Measurements from ENCODE around the gene AMBN. TPM values are rescaled to one million over a fixed set of nuclear protein-coding genes. Genes with fewer than 3 reads are reported as not detected.

The AMBN gene
- total and polyA plus RNA-seq, 2 experiments from 2014 or later, result not detected

- Histone ChIP-seq H3K4me2 (no peak overlapping the region), H3K27me3 (ENCODE audit: insufficient read depth) (no peaks in the 10 kb centered on the region), H3F3A (replicated peaks; ENCODE audit: low read depth) (no peaks in the 10 kb centered on the region), H3K36me3 (ENCODE audit: insufficient read depth) (no peaks in the 10 kb centered on the region), H3K4me1 (ENCODE audit: insufficient read depth) (peaks cover 3% of the 10 kb centered on the region; the same call in 1 of the 2 replicates), H3K27ac (ENCODE audit: low read depth) (no peak overlapping the region), H2AFZ (no peak overlapping the region), H3K79me2 (replicated peaks; ENCODE audit: insufficient read depth) (no peaks in the 10 kb centered on the region), H3K9me2 (ENCODE audit: insufficient read depth) (no peaks in the 10 kb centered on the region), H3K4me3 (no peak overlapping the region), H4K20me1 (replicated peaks; ENCODE audit: insufficient read depth) (no peaks in the 10 kb centered on the region)
- ATAC-seq, result no peak
- TF ChIP-seq CTCF (conservative IDR thresholded peaks at IDR 0.05; ENCODE audit: low read depth in 2 of 2), result no peak
- TF ChIP-seq, protein P1, sequence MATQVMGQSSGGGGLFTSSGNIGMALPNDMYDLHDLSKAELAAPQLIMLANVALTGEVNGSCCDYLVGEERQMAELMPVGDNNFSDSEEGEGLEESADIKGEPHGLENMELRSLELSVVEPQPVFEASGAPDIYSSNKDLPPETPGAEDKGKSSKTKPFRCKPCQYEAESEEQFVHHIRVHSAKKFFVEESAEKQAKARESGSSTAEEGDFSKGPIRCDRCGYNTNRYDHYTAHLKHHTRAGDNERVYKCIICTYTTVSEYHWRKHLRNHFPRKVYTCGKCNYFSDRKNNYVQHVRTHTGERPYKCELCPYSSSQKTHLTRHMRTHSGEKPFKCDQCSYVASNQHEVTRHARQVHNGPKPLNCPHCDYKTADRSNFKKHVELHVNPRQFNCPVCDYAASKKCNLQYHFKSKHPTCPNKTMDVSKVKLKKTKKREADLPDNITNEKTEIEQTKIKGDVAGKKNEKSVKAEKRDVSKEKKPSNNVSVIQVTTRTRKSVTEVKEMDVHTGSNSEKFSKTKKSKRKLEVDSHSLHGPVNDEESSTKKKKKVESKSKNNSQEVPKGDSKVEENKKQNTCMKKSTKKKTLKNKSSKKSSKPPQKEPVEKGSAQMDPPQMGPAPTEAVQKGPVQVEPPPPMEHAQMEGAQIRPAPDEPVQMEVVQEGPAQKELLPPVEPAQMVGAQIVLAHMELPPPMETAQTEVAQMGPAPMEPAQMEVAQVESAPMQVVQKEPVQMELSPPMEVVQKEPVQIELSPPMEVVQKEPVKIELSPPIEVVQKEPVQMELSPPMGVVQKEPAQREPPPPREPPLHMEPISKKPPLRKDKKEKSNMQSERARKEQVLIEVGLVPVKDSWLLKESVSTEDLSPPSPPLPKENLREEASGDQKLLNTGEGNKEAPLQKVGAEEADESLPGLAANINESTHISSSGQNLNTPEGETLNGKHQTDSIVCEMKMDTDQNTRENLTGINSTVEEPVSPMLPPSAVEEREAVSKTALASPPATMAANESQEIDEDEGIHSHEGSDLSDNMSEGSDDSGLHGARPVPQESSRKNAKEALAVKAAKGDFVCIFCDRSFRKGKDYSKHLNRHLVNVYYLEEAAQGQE (IDR thresholded peaks at IDR 0.05; ENCODE audit: unreplicated experiment), result no peak
- Mint-ChIP-seq H3K4me1 (peaks cover 3% of the 10 kb centered on the region; the same call in 1 of the 3 replicates), H3K4me3 (no peak overlapping the region), H3K9me3 (0 out of 3 replicates have a peak, but pooled peaks cover 2% of the 10 kb centered on the region), H3K27ac (no peak overlapping the region), H3K36me3 (ENCODE audit: low read depth) (no peaks in the 10 kb centered on the region), H3K27me3 (ENCODE audit: insufficient read depth, low read depth, poor library complexity) (no peaks in the 10 kb centered on the region)
- no peak for DNase-seq (ENCODE audit: low spot score)
Measured at GRCh38 chr4:70559924-70560323, 32.1 kb upstream of the AMBN start.

- H3K9me3 Mint-ChIP-seq, result no peaks in the 10 kb centered on the region; the same call in 1 of the 3 replicates
- peaks cover 3% of the 10 kb centered on the region; the same call in 1 of the 2 replicates for H3K4me1 ChIP-seq (ENCODE audit: insufficient read depth)
- no peaks in the 10 kb centered on the region for H3K79me2 ChIP-seq (replicated peaks; ENCODE audit: insufficient read depth)
- no peaks in the 10 kb centered on the region for H3K27me3 ChIP-seq (ENCODE audit: insufficient read depth)
- no peaks in the 10 kb centered on the region for H3F3A ChIP-seq (replicated peaks; ENCODE audit: low read depth)
- no peak overlapping the region for H3K4me3 ChIP-seq
- H3K9me2 ChIP-seq (ENCODE audit: insufficient read depth), result no peaks in the 10 kb centered on the region
- no peaks in the 10 kb centered on the region for H3K36me3 Mint-ChIP-seq (ENCODE audit: low read depth)
- no peak for DNase-seq (ENCODE audit: low spot score)
- H3K27me3 Mint-ChIP-seq (ENCODE audit: insufficient read depth, low read depth, poor library complexity), result peaks cover 2% of the 10 kb centered on the region
- no peak overlapping the region for H3K4me3 Mint-ChIP-seq
- no peak overlapping the region for H3K4me2 ChIP-seq
- H3K27ac ChIP-seq (ENCODE audit: low read depth), result no peak overlapping the region
- no peak overlapping the region for H3K27ac Mint-ChIP-seq
- no peak for ATAC-seq
- H2AFZ ChIP-seq, result no peak overlapping the region
- H3K36me3 ChIP-seq (ENCODE audit: insufficient read depth), result no peaks in the 10 kb centered on the region; the same call in 1 of the 2 replicates
- peaks cover 3% of the 10 kb centered on the region; the same call in 1 of the 3 replicates for H3K4me1 Mint-ChIP-seq
- no peaks in the 10 kb centered on the region for H4K20me1 ChIP-seq (replicated peaks; ENCODE audit: insufficient read depth)
- TF ChIP-seq CREB1 (CRISPR knock-in tag; IDR thresholded peaks at IDR 0.05; ENCODE audit: low read depth), result no peak
- TF ChIP-seq POLR2AphosphoS5 (IDR thresholded peaks at IDR 0.05; ENCODE audit: low read depth), result no peak
- no peak for TF ChIP-seq NANOG (IDR thresholded peaks at IDR 0.05; ENCODE audit: borderline replicate concordance)
- TF ChIP-seq ETS1 (IDR thresholded peaks at IDR 0.05), result no peak
- TF ChIP-seq JUNB (IDR thresholded peaks at IDR 0.05; ENCODE audit: unreplicated experiment), result no peak
- TF ChIP-seq EZH2phosphoT487 (IDR thresholded peaks at IDR 0.05; ENCODE audit: unreplicated experiment), result no peak
- TF ChIP-seq CTCF (conservative IDR thresholded peaks at IDR 0.05; ENCODE audit: low read depth in 2 of 2), result no peak
- TF ChIP-seq ZNF331 (CRISPR knock-in tag; IDR thresholded peaks at IDR 0.05; ENCODE audit: low read depth), result no peak
- TF ChIP-seq, protein P1 (IDR thresholded peaks at IDR 0.05; ENCODE audit: unreplicated experiment), result no peak
- no peak for TF ChIP-seq STAT1 (IDR thresholded peaks at IDR 0.05; ENCODE audit: unreplicated experiment)
- no peak for TF ChIP-seq EZH2 (IDR thresholded peaks at IDR 0.05; ENCODE audit: low read depth, unreplicated experiment)
- TF ChIP-seq ZNF114 (CRISPR knock-in tag; IDR thresholded peaks at IDR 0.05), result no peak
Measured at GRCh38 chr4:70564033-70564432, 28.0 kb upstream of the AMBN start.
